GM12873 (cell line): ENCODE measurements around the gene GNG7.

Source experiments
- CTCF ChIP-seq: IDR thresholded peaks from 2 replicates; pipeline ENCODE4 v1.5.1; 2012; ENCODE audit warnings: low read depth, mild to moderate bottlenecking, moderate library complexity, low read length, control low read depth; ENCODE audit not compliant: insufficient read depth; ENCODE audit errors: missing control alignments

Gene GNG7

DNA sequence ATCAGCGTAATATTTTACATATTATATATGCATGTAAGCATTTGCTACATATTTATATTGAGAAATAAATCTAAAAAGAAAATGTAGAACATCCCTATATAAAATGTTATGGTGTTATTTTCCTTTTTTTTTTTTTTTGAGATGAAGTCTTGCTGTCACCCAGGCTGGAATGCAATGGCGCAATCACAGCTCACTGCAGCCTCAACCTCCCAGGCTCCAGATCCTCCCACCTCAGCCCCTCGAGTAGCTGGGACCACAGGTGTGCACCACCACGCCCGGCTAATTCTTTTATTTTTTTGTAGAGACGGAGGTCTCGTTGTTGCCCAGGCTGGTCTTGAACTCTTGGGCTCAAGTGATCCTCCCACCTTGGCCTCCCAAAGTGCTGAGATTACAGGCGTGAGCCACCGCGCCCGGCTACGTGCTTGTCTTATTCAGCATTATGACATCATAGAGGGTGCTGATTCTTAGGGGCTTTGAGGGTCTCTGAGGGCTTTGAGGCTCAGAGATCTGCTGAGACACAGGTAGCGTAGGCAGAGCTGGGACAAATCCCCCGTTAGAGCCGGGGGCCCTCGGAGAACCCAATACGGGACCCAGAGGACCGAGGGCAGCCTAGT lies 124.7 kb downstream of the GNG7 start:
- TF ChIP-seq CTCF, result no peak

- no peak for TF ChIP-seq CTCF
Observed at GRCh38 chr19:2575734-2576481, 126.6 kb downstream of the GNG7 start.

- no peak for TF ChIP-seq CTCF
Observed at GRCh38 chr19:2574971-2575630, 127.4 kb downstream of the GNG7 start.

GRCh38 chr19:2574478-2574931 lies 128.0 kb downstream of the GNG7 start:
- no peak for TF ChIP-seq CTCF

- TF ChIP-seq CTCF, result no peak
Observed at GRCh38 chr19:2573916-2574315, 128.6 kb downstream of the GNG7 start.

- no peak for TF ChIP-seq CTCF
Observed at GRCh38 chr19:2569596-2570465, 132.7 kb downstream of the GNG7 start.
